PFSK-1 (cell line): Measurements from ENCODE around the gene OSER1.

Experiments used
- FOXP2 ChIP-seq: optimal IDR thresholded peaks from 2 replicates; pipeline ENCODE3; 2011; ENCODE audit warnings: borderline replicate concordance, control low read depth, inconsistent platforms; ENCODE audit not compliant: insufficient read depth; ENCODE audit errors: extremely low read length, extremely low read depth
- POLR2AphosphoS5 ChIP-seq: IDR thresholded peaks from 2 replicates; pipeline ENCODE4 v1.6.1; 2012; ENCODE audit warnings: low read depth, mild to moderate bottlenecking, control low read depth, low read length, moderate library complexity
- REST ChIP-seq, 2 experiments: IDR thresholded peaks; 2 replicates each; pipeline versions ENCODE4 v1.6.1 to v1.8.0; 2011 to 2012; ENCODE audit warnings: low read depth in 2 of 2, low read length in 2 of 2, control low read depth in 1 of 2, inconsistent platforms in 1 of 2, mild to moderate bottlenecking in 1 of 2, moderate library complexity in 1 of 2; ENCODE audit not compliant: insufficient read depth in 1 of 2
- SIN3A ChIP-seq: IDR thresholded peaks from 2 replicates; pipeline ENCODE4 v1.6.1; 2012; ENCODE audit warnings: mild to moderate bottlenecking, low read length, moderate library complexity, borderline replicate concordance; ENCODE audit not compliant: insufficient read depth
- TAF1 ChIP-seq: IDR thresholded peaks from 2 replicates; pipeline ENCODE4 v1.6.1; 2012; ENCODE audit warnings: low read length, control low read depth, borderline replicate concordance; ENCODE audit not compliant: insufficient read depth

- TF ChIP-seq POLR2AphosphoS5 (no peak), REST (IDR thresholded peaks at IDR 0.05; ENCODE audit: insufficient read depth in 1 of 2, low read depth in 2 of 2, low read length in 2 of 2) (no peak), SIN3A (no peak), FOXP2 (no peak), TAF1 (no peak)
Measured at GRCh38 chr20:44231713-44232468, 21.3 kb upstream of the OSER1 start.
